GM10266 (cell line): ENCODE results near the gene GLUL.

ENCODE experiments used
- DNase-seq: peaks from one replicate; pipeline ENCODE4 v3.0.0; 2012; ENCODE audit errors: extremely low spot score
- CTCF ChIP-seq: IDR thresholded peaks from 2 replicates; pipeline ENCODE4 v1.5.1; 2012; ENCODE audit warnings: mild to moderate bottlenecking, low read depth; ENCODE audit not compliant: control insufficient read depth, insufficient read depth; ENCODE audit errors: missing control alignments

The GLUL gene

GRCh38 chr1:182351790-182352364 is 39.7 kb downstream of the GLUL start:
- TF ChIP-seq CTCF: no peak
- DNase-seq: no peak

DNA sequence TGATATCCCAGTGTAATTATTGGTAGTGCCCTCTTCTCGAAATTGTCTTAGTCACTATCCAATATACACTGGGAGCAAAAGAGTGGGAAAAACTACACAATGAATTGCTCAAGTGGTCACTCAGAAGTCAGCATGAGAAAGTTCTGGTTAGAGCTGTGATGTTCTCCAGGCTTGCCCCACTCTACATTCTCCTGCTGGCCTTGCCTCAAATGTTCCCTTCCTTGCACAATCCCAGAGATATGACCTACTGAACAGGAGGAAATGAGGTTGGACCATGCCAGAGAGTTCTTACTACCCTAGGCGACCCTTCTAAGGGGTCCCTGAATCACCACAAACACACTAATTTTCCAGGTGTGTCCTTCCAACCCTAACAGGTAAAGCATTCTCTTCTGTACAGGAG is 40.8 kb downstream of the GLUL start:
- no peak for DNase-seq
- TF ChIP-seq CTCF: no peak

DNA sequence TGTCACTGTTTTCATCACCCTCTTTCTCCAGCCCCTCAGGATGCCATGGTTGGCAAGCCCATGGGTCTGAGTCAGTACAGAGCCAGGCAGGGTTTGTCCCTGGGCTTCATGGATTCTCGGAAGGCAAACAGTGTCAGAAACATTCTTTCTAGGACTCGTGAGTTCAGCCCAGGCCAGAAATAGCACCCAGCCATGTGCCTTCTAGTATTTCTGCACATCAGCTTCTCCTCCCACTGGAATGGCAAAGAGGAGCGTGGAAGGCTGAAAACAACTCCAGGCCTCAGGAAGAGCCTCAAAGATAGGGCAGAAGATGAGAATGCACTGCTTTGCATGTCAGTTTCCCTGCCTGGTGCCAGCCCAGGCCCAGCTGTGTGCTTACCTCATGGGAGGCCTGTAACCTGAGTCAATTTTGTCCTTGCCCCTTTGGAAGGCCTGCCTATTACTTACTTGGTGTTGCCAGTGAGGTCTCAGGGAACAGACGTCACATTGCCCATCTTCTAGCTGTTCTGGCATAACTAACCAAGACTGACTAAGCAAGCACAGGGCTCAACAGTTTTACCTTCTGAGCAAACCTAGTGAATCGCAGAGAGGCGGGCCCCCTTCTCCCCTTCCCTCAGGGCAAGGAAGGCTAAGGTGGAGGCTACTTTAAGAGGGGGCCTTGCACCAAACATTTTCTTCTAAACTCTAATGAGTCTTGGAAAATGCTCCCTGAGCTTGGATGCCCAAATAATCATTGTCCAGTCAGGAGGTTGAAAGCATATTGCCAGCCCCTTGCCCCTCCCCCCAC is 42.4 kb downstream of the GLUL start:
- no peak for TF ChIP-seq CTCF
- no peak for DNase-seq

DNA sequence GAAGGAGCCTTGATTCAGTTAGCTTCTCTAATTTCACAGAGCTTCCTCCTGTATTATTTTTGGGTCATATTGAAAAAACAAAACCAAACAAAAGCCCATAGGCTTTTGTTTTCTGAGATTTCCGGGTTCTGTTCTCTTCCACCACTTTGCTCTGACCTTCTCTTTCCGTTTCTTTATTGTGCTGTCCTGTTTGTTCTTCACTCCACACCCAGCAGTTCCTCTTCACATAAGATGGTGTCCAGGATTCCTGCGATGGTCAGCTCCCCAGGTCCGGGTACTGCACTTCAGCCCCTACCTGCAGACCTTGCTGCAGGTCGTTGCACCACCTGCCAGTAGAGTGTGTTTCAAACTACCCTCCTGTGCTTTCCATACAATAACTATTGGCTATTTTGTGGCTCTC is 44.6 kb downstream of the GLUL start:
- TF ChIP-seq CTCF: no peak
- DNase-seq: no peak

- TF ChIP-seq CTCF: no peak
- DNase-seq: no peak
Measured at GRCh38 chr1:182340233-182341058, 51.1 kb downstream of the GLUL start.

GRCh38 chr1:182339684-182340083 is 51.9 kb downstream of the GLUL start:
- TF ChIP-seq CTCF: no peak
- no peak for DNase-seq
